Panc1 (cell line): ENCODE data around the gene CORO2B. TPM values are rescaled to one million over a fixed set of nuclear protein-coding genes. Genes with fewer than 3 reads are reported as not detected.

ENCODE experiments used
- ATAC-seq: fragments of 200-7000 bp; cut with Tn5 transposase; 2 replicates; pipeline ENCODE4 v1.9.1; 2020; ENCODE audit warnings: mild to moderate bottlenecking, moderate library complexity
- BruUV-seq: library from RNA; stranded (reverse); fragments of 400-500 nt; replicated peaks from 2 replicates; lab custom pipeline; 2021; lab: Mats Ljungman, UMichigan
- CTCF ChIA-PET: fragments of 300-600 bp; sonication (Branson Sonifier 250); formaldehyde crosslinking; loops from one replicate; lab custom pipeline; 2022; ENCODE audit warnings: antibody characterized with exemption; lab: Charles Lee
- POLR2A ChIA-PET: fragments of 300-600 bp; sonication (Branson Sonifier 250); formaldehyde crosslinking; loops from one replicate; lab custom pipeline; 2022; ENCODE audit warnings: antibody characterized with exemption; lab: Charles Lee
- DNase-seq: peaks from one replicate; pipeline ENCODE4 v3.0.0-alpha.2; 2010; ENCODE audit warnings: low read depth, low spot score
- H3K27ac ChIP-seq: 2 replicates; pipeline ENCODE4 v1.5.1; 2011; ENCODE audit warnings: mild to moderate bottlenecking, low read length, inconsistent platforms
- H3K27me3 ChIP-seq: fragments of 200-500 bp; sonication (Bioruptor generic); 2 replicates; pipeline ENCODE4 v1.6.0; 2014; ENCODE audit warnings: low read length, inconsistent platforms; ENCODE audit not compliant: control insufficient read depth, insufficient read depth
- H3K36me3 ChIP-seq: fragments of 200-500 bp; sonication (Bioruptor generic); 2 replicates; pipeline ENCODE4 v1.5.1; 2014; ENCODE audit warnings: inconsistent platforms, mild to moderate bottlenecking, low read length, moderate library complexity; ENCODE audit not compliant: control insufficient read depth, insufficient read depth
- H3K4me1 ChIP-seq: 2 replicates; pipeline ENCODE4 v1.5.1; 2011; ENCODE audit warnings: inconsistent platforms, mild to moderate bottlenecking, low read length, moderate library complexity; ENCODE audit not compliant: control insufficient read depth, insufficient read depth
- H3K4me3 ChIP-seq, 2 experiments: 2 replicates each; pipeline ENCODE4 v1.5.1; 2011 to 2012; ENCODE audit warnings: low read depth in 2 of 2, low read length in 2 of 2, mild to moderate bottlenecking in 2 of 2, inconsistent platforms in 1 of 2, moderate library complexity in 1 of 2
- H3K9me3 ChIP-seq: fragments of 200-500 bp; sonication (Bioruptor generic); 2 replicates; pipeline ENCODE4 v1.5.1; 2014; ENCODE audit warnings: low read depth, mild to moderate bottlenecking, inconsistent platforms, low read length, moderate library complexity; ENCODE audit not compliant: control insufficient read depth, insufficient read depth
- CTCF ChIP-seq: fragments of 450-650 bp; IDR thresholded peaks from 2 replicates; pipeline ENCODE4 v1.5.1; 2017; ENCODE audit warnings: mild to moderate bottlenecking
- POLR2AphosphoS5 ChIP-seq: IDR thresholded peaks from 2 replicates; pipeline ENCODE4 v1.6.1; 2012; ENCODE audit warnings: mild to moderate bottlenecking, low read depth, low read length, moderate library complexity
- REST ChIP-seq, 2 experiments: IDR thresholded peaks; 2 replicates each; pipeline ENCODE4 v1.6.1; 2011 to 2012; ENCODE audit warnings: low read depth in 2 of 2, control low read depth in 1 of 2, low read length in 1 of 2, mild to moderate bottlenecking in 1 of 2, moderate library complexity in 1 of 2; ENCODE audit not compliant: insufficient read depth in 1 of 2
- SIN3A ChIP-seq: IDR thresholded peaks from 2 replicates; pipeline ENCODE4 v1.6.1; 2012; ENCODE audit warnings: low read depth, mild to moderate bottlenecking, low read length, moderate library complexity, borderline replicate concordance; ENCODE audit not compliant: insufficient read depth
- TCF7L2 ChIP-seq: IDR thresholded peaks from 2 replicates; pipeline ENCODE4 v1.6.1; 2011; ENCODE audit warnings: mild to moderate bottlenecking, low read depth, low read length, inconsistent platforms
- in situ Hi-C: cut with HindIII; loops from 2 replicates; pipeline ENCODE4 v1.10.0; 2016; ENCODE audit warnings: low sequenced_read_pairs, low pct_unique_long_range_greater_than_20kb
- intact Hi-C: fragments of 100-400 bp; cut with micrococcal nuclease; formaldehyde crosslinking; loops from one replicate; pipeline ENCODE4 v1.10.0; 2022; ENCODE audit not compliant: unreplicated experiment
- total RNA-seq: library from RNA; stranded (reverse); gene quantifications from one replicate; pipeline ENCODE4 v1.2.1, GENCODE V29; 2021; ENCODE audit not compliant: unreplicated experiment

The CORO2B gene
- total RNA-seq, 1 experiment from 2014 or later = 0.36 TPM

GRCh38 chr15:68555679-68556037, 23.1 kb upstream of the CORO2B start:
- H3K27ac ChIP-seq = no peak overlapping the region
- intact Hi-C loops = loop anchor here (2.0 kb wide), 2 partner anchors 321 to 369 kb away; no protein-coding TSS in a partner anchor
- no TSS peak for BruUV-seq
- no peak overlapping the region for H3K4me3 ChIP-seq
- ATAC-seq = no peak
- no peaks in the 10 kb centered on the region for H3K36me3 ChIP-seq
- no peak for DNase-seq
- ChIA-PET POLR2A (no interaction called here), CTCF (interaction anchor here (1.1 to 1.2 kb wide), 2 partner anchors 118 to 122 kb away, joined by 3 to 5 read pairs; no protein-coding TSS in a partner anchor)
- in situ Hi-C loops = no loop called here
- H3K9me3 ChIP-seq = no peaks in the 10 kb centered on the region
- H3K4me1 ChIP-seq = no peaks in the 10 kb centered on the region; the same call in 1 of the 2 replicates
- TF ChIP-seq SIN3A = no peak
- no peak for TF ChIP-seq CTCF
- no peak for TF ChIP-seq REST (IDR thresholded peaks at IDR 0.05; ENCODE audit: insufficient read depth in 1 of 2, low read depth in 2 of 2, low read length in 1 of 2)
- no peak for TF ChIP-seq POLR2AphosphoS5
- TF ChIP-seq TCF7L2 = no peak
- H3K27me3 ChIP-seq = no peaks in the 10 kb centered on the region; the same call in 1 of the 2 replicates

- Histone ChIP-seq H3K4me1 (no peaks in the 10 kb centered on the region; the same call in 1 of the 2 replicates), H3K4me3 (no peak overlapping the region), H3K9me3 (no peaks in the 10 kb centered on the region), H3K27me3 (no peaks in the 10 kb centered on the region; the same call in 1 of the 2 replicates), H3K27ac (no peak overlapping the region), H3K36me3 (no peaks in the 10 kb centered on the region)
- ChIA-PET CTCF (interaction anchor here (0.6 to 1.2 kb wide), 3 partner anchors 117 to 180 kb away, joined by 4 to 6 read pairs (median 5); no protein-coding TSS in a partner anchor), POLR2A (no interaction called here)
- intact Hi-C loops = no loop called here
- DNase-seq (no peak), ATAC-seq (no peak)
- BruUV-seq = no TSS peak
- in situ Hi-C loops = no loop called here
- TF ChIP-seq SIN3A (no peak), TCF7L2 (no peak), REST (IDR thresholded peaks at IDR 0.05; ENCODE audit: insufficient read depth in 1 of 2, low read depth in 2 of 2, low read length in 1 of 2) (no peak), CTCF (no peak), POLR2AphosphoS5 (no peak)
Measured at GRCh38 chr15:68556139-68556990, 22.4 kb upstream of the CORO2B start.
